ENCODE measurements around the gene ARHGEF40.

DNA sequence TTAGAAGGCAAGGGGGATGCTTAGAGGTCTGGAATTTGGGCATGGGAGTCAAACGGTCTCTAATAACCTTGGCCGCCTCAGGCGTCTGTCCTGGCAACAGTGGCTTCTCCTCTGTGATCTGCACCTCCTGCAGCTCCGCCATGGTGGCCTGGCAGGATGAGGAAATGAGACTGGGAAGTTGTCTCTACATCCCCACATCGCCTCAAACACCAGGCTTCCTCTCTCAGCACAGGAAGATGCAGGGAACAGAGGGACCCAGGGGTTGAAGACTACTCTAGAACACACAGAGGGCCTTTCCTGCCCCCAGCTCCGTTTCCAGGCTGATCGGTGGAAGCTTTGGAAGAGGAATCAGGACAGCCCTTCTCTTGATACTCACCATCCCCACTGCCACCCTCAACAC is 46.9 kb upstream of the ARHGEF40 start:
- TF ChIP-seq, protein P1, sequence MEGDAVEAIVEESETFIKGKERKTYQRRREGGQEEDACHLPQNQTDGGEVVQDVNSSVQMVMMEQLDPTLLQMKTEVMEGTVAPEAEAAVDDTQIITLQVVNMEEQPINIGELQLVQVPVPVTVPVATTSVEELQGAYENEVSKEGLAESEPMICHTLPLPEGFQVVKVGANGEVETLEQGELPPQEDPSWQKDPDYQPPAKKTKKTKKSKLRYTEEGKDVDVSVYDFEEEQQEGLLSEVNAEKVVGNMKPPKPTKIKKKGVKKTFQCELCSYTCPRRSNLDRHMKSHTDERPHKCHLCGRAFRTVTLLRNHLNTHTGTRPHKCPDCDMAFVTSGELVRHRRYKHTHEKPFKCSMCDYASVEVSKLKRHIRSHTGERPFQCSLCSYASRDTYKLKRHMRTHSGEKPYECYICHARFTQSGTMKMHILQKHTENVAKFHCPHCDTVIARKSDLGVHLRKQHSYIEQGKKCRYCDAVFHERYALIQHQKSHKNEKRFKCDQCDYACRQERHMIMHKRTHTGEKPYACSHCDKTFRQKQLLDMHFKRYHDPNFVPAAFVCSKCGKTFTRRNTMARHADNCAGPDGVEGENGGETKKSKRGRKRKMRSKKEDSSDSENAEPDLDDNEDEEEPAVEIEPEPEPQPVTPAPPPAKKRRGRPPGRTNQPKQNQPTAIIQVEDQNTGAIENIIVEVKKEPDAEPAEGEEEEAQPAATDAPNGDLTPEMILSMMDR (IDR thresholded peaks at IDR 0.05) = no peak
- TF ChIP-seq POLR2AphosphoS5 (IDR thresholded peaks at IDR 0.05) (no peak), POLR2A (IDR thresholded peaks at IDR 0.05) (no peak)
